HG03378 (cell line): Measurements from ENCODE around the gene DDRGK1.
"Not testable (repeated sequence)": the region's sequence is repeated elsewhere in the genome, so short reads cannot be mapped to it uniquely, and the experiment has no call there.

ENCODE experiments used
- ATAC-seq: cut with Tn5 transposase; IDR thresholded peaks from one replicate; pipeline ENCODE4 v1.9.1; 2021; ENCODE audit warnings: mild to moderate bottlenecking, moderate library complexity; ENCODE audit not compliant: unreplicated experiment

The DDRGK1 gene

GRCh38 chr20:3189561-3190131 is 14.8 kb downstream of the DDRGK1 start:
- ATAC-seq = no peak

DNA sequence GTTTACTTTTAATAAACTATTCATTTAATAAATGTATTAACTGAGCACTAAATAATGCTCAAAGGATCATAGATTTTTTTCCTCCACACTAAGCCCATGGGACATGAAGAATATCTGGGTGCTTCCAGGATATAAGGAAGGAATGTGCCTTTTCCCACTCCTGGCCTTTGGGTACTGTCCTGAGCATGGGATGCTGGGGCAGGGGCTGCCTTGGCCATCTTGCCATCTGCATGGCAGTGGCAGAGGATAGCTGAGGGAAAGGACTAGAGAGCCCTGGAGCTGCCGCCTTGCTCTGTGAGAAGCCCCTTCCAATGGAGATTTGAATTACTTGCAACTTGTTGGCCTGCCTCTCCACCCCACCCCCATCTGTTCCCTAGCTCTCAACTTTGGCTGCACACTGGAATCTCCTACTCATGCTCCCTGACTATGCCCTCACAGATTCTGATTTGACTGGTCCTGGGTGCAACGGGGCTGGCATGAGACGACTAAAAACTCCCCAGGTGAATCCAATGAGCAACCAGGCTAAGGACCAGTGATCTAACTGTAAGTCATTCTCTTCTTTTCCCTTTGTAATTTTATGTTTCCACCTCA is 15.6 kb downstream of the DDRGK1 start:
- ATAC-seq = no peak

GRCh38 chr20:3187861-3188260 is 16.6 kb downstream of the DDRGK1 start:
- not testable (repeated sequence) for ATAC-seq

GRCh38 chr20:3183896-3184612 is 20.4 kb downstream of the DDRGK1 start:
- no peak for ATAC-seq

GRCh38 chr20:3182429-3182828 is 22.1 kb downstream of the DDRGK1 start:
- ATAC-seq = not testable (repeated sequence)

- ATAC-seq = no peak
These were observed 23.2 kb downstream of the DDRGK1 start for GRCh38 chr20:3181270-3181669.

DNA sequence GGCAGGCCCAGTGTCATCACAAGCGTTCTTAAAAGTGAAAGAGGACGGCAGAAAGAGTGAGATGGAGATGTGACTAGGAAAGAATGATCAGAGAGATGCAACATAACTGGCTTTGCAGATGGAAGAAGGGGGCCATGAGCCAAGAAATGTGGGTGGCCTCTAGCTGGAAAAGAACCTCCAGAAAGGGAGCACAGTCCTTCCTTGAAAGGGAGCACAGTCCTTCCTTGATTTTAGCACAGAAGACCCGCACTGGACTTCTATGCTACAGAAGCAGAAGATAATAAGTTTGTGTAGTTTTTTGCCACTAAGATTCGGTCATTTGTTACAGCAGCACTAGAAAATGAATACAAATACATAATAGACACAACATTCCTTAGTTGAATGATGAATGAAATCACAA is 24.2 kb downstream of the DDRGK1 start:
- ATAC-seq = no peak

- no peak for ATAC-seq
These were observed 26.6 kb downstream of the DDRGK1 start for GRCh38 chr20:3177746-3178485.

DNA sequence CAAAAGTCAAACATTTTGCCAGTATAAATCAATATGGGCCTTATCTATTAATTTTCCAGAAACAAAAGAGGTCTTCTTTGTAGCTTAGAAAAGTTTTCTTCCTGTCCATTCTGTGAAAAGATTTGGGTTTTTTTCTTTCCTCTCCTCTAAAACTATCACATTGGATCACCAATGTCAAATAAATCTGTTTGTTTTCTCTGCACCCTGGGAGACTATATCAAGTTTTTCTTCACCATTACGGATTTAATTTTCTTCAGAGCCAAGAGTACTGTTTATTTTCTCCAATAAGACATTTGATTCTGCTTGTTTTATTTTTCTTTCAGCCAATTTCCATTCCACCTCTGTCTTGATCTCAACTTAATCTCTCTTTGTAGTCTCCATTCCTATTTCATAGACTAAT is 29.2 kb downstream of the DDRGK1 start:
- ATAC-seq = no peak

- ATAC-seq = no peak
These were observed 29.8 kb downstream of the DDRGK1 start for GRCh38 chr20:3174442-3175261.

DNA sequence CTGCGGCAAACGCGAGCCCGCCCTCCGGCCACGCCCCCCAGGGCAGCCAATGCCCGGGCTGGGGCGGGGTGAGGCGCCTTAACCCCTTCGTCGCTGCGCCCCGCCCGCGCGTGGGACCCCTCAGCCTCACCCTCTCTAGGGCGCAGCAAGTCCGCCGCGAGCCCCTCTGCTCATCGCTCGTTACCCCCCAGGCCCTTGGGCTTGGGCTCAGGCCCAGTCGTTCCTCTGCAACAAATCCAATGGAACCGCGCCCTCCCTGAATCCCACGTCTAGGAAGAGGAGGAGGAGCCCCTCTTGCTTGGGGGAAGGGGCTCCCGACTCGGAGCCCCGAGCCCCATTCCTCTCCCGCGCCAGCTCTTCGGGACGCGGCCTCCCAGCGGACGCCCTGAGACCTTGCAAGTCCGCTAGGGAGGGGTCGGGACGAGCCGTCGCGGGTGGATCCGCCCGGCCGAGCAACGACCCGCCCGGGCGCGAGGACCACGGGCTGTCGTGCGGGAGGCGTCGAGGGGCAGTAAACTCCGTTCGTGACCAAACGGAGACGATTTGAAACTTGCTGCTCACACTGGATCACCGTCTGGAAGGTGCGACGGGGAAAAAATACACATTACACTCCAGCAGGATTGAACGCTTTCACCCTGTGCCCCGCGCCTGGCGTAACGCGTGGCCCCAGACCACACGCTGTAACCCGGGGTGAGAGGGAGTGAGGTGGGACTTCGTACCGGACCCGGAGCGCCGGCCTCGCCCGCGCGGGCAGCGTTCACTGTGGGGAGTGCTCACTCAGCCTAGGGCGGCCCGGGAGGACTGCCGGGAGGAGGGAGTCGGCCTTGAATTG is 30.7 kb downstream of the DDRGK1 start:
- ATAC-seq = peak; percentile 33

GRCh38 chr20:3172933-3173609 is 31.4 kb downstream of the DDRGK1 start, which contains the start of gene LZTS3:
LZTS3 (minus strand) TSS chr20:3173549; CDS start chr20:3167163, 6,386 bp downstream.
- ATAC-seq = peak; percentile 52

DNA sequence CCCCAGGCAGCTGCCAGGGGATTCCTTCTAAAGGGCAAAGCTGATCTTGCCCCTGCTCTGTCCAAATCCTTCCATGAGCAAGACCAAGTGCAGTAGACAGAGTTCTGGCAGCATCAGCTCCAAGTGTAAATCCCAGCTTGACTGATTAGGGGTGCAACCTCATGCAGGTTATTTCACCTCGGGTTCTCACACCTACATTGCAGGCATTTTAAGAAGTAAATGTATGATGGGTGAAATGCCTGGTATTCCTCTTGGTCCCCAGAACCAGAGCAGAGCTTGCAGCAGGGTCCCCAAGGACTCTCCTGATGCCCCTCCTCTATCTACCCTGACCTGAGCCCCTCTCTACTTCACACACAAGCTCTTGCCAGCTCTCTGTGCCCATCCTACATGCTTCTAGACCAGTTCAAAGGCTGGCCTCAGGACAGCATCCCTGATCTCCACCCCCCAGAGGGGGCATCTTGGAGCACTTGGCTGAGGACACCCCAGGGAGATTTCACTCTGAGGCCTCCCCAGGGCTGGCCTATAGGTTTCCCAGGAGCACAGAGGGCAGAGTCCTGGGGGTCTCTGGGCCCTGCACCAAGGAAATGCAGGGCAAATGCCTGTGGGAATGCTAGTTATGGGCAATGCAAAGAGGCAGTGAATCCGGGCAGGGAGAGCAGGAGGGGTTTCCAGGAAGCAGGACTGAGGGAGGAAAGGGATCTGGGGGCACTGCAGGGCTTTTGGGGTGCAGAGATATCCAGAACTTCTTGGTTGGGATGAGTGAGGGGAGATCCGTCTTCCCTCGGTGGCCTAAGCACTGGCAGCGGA is 32.2 kb downstream of the DDRGK1 start:
- no peak for ATAC-seq

DNA sequence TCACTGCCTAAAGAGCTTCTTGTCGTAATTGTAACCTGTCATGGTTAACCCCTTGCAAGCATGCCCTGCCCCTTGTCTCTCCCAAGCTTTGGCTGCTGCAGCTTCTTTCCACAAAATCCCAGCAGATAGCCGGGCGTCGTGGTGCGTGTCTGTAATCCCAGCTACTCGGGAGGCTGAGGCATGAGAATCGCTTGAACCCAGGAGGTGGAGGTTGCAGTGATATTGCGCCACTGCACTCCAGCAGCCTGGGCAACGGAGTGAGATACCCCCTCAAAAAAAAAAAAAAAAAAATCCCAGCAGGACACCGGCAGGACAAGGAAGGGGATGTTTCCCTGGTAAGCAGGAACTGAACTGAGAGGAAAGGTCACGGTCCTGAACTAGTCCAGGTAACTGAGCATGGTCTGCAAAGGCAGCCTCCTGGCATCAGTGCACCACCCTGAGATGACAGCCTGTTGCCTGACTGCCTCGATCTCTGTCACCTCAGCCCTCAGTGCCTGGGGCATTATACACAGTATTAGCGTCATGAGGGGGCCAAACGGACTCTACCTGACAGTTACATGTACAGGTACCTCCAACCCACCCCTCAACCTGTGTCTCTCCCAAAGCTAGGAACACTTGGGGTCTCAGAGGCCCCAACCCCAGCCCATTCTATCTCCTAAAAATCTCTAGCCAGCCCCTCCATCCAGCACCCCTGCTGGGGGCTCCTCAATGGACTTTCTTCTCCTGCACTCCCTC is 32.9 kb downstream of the DDRGK1 start:
- ATAC-seq = no peak

GRCh38 chr20:3168829-3169590 is 35.5 kb downstream of the DDRGK1 start:
- ATAC-seq = no peak

GRCh38 chr20:3168079-3168828 is 36.2 kb downstream of the DDRGK1 start:
- no peak for ATAC-seq
